GM21717 (cell line): ENCODE results near the gene RBPJ.

Experiments
- ATAC-seq: cut with Tn5 transposase; IDR thresholded peaks from one replicate; pipeline ENCODE4 v1.9.1; 2021; ENCODE audit warnings: mild to moderate bottlenecking, moderate library complexity; ENCODE audit not compliant: unreplicated experiment

RBPJ gene

GRCh38 chr4:26482508-26483462, 162.0 kb downstream of the RBPJ start:
- no peak for ATAC-seq

GRCh38 chr4:26484032-26484515, 163.3 kb downstream of the RBPJ start:
- ATAC-seq: no peak

GRCh38 chr4:26484516-26484915, 163.7 kb downstream of the RBPJ start:
- no peak for ATAC-seq
